Cardiac muscle cell (in vitro differentiated cells and primary cell): ENCODE results near the gene SRMS. TPM values are rescaled to one million over a fixed set of nuclear protein-coding genes. Genes with fewer than 3 reads are reported as not detected.
"Not testable (repeated sequence)": the region's sequence is repeated elsewhere in the genome, so short reads cannot be mapped to it uniquely, and the experiment has no call there.

Experiments used
- DNase-seq, 2 donors: peaks; one replicate each; pipeline versions ENCODE4 v3.0.0 to v3.0.0-alpha.2; 2010 to 2017; ENCODE audit warnings: low read depth in 1 of 2, low spot score in 1 of 2
- H3K27ac ChIP-seq: fragments of 200-600 bp; sonication (generic); 2 replicates; pipeline ENCODE4 v1.5.1; 2016
- H3K27me3 ChIP-seq: fragments of 200-600 bp; sonication (generic); 2 replicates; pipeline ENCODE4 v1.6.0; 2016; ENCODE audit warnings: control low read depth
- H3K36me3 ChIP-seq: fragments of 200-600 bp; sonication (generic); 2 replicates; pipeline ENCODE4 v1.5.1; 2016; ENCODE audit warnings: control low read depth
- H3K4me1 ChIP-seq: fragments of 200-600 bp; sonication (generic); 2 replicates; pipeline ENCODE4 v1.8.1; 2017; ENCODE audit warnings: low read depth, mild to moderate bottlenecking, mixed run types
- H3K4me3 ChIP-seq: fragments of 200-600 bp; sonication (generic); 2 replicates; pipeline ENCODE4 v1.5.1; 2016; ENCODE audit warnings: mild to moderate bottlenecking
- H3K9me3 ChIP-seq: fragments of 200-600 bp; sonication (generic); 2 replicates; pipeline ENCODE4 v1.5.1; 2017; ENCODE audit warnings: low read depth, mild to moderate bottlenecking, control low read depth
- polyA plus RNA-seq: library from polyadenylated mRNA; unstranded; fragments of >200 nt; fragmentation: Nextera tagmentation; extraction: Ambion mirVana; gene quantifications from 2 replicates; pipeline ENCODE4 v1.2.1, GENCODE V29; 2016
- total RNA-seq: library from RNA; depleted of rRNA; stranded (reverse); fragments of >200 nt; gene quantifications from 2 replicates; pipeline ENCODE4 v1.2.3, GENCODE V29; 2016
- TF ChIP-seq, protein P1 (sequence below): IDR thresholded peaks from 2 replicates; pipeline ENCODE4 v1.5.1; 2012; ENCODE audit warnings: low read depth, mild to moderate bottlenecking, low read length

The SRMS gene
- total and polyA plus RNA-seq, 2 experiments from 2014 or later = not detected

DNA sequence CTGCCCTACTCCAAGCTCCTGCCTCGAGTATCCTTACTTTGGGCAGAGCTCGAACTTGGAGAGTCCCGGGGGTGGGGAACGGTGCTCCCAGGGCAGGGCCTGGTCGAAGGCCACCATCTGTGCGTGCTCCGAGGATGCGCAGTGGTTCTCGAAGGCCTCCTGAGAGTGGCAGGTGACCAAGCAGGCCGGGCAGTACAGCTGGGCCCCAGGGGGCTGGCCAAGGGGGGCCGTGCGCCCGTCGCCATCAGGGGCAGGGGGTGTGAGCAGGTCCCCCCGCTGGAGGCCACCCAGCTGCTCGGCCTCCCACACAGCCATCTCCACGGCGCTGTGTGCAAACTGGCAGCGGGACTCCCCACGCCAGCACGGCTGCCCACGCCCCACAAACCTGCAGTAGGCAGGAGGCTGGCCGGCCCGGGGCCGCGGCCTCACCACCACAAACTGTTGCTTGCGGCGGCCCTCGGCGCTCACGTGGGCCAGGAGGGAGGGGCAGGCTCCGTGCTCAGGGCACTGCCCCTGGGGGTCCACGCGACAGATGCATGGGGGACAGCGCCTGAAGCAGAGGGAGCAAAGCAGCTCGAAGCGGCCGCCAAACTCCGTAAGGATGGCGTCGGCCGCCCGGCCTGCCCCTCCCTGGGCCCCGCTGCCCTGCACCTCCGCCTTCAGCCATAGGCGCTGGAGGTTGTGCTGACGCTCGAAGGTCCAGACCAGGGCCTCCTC, 24.7 kb upstream of the SRMS start:
- no peak overlapping the region for H3K27ac ChIP-seq
- H3K36me3 ChIP-seq = no peaks in the 10 kb centered on the region
- no peaks in the 10 kb centered on the region for H3K27me3 ChIP-seq
- TF ChIP-seq, protein P1, sequence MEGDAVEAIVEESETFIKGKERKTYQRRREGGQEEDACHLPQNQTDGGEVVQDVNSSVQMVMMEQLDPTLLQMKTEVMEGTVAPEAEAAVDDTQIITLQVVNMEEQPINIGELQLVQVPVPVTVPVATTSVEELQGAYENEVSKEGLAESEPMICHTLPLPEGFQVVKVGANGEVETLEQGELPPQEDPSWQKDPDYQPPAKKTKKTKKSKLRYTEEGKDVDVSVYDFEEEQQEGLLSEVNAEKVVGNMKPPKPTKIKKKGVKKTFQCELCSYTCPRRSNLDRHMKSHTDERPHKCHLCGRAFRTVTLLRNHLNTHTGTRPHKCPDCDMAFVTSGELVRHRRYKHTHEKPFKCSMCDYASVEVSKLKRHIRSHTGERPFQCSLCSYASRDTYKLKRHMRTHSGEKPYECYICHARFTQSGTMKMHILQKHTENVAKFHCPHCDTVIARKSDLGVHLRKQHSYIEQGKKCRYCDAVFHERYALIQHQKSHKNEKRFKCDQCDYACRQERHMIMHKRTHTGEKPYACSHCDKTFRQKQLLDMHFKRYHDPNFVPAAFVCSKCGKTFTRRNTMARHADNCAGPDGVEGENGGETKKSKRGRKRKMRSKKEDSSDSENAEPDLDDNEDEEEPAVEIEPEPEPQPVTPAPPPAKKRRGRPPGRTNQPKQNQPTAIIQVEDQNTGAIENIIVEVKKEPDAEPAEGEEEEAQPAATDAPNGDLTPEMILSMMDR = no peak
- H3K4me3 ChIP-seq = no peak overlapping the region
- no peaks in the 10 kb centered on the region for H3K9me3 ChIP-seq
- no peaks in the 10 kb centered on the region for H3K4me1 ChIP-seq
- DNase-seq = no peak

DNA sequence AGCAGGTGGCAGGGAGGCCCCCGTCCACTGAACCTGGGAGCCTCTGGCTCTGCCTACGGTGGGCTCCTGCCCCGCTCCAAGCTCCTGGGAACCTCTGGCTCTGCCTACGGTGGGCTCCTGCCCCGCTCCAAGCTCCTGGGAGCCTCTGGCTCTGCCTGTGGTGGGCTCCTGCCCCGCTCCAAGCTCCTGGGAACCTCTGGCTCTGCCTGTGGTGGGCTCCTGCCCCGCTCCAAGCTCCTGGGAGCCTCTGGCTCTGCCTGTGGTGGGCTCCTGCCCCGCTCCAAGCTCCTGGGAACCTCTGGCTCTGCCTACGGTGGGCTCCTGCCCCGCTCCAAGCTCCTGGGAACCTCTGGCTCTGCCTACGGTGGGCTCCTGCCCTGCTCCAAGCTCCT, 23.5 kb upstream of the SRMS start:
- H3K27me3 ChIP-seq, H3K27ac ChIP-seq, DNase-seq, H3K9me3 ChIP-seq, H3K4me1 ChIP-seq, H3K4me3 ChIP-seq, H3K36me3 ChIP-seq: not testable (repeated sequence)

DNA sequence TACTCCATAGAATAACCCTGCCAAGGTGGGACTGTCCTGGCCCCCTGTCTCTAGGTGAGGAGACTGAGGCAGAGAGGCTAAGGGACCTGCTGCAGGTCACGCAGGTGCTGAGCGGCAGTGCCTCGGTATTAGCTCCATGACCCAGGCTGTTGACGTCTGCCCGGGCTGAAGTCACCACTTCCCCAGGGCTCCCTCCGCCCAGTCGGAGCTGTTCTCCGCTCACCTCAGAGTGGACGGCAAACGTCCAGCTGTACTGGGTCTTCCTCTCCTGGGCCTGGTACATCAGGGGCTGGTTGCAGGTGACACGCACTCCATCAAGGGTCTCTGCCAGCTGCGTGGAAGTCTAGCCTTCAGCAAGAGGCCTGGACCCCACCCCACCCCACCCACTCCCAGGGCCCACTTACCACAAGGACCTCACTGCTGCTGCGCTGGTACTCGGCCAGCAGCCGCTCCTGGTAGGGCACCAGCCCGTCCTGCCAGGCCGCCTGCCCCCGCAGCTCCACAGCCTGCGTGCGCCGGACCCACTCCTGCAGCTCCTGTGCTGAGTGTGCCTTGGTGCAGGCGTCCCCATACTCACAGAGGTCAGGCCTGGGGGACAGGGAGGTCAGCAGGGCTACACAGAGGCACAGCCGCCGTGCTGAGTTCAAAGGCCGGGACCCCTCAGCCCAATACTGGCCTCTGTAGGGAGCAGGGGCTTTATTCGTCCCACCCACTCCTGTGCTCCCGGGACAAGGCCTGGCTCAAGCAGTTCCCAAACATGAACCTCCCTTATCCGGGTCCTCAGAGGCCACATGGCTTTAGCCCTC, 22.9 kb upstream of the SRMS start:
- Histone ChIP-seq H3K27ac (no peak overlapping the region), H3K9me3 (no peaks in the 10 kb centered on the region), H3K4me3 (no peak overlapping the region), H3K36me3 (no peaks in the 10 kb centered on the region), H3K27me3 (no peaks in the 10 kb centered on the region), H3K4me1 (no peaks in the 10 kb centered on the region)
- DNase-seq = no peak
- TF ChIP-seq, protein P1 = no peak

DNA sequence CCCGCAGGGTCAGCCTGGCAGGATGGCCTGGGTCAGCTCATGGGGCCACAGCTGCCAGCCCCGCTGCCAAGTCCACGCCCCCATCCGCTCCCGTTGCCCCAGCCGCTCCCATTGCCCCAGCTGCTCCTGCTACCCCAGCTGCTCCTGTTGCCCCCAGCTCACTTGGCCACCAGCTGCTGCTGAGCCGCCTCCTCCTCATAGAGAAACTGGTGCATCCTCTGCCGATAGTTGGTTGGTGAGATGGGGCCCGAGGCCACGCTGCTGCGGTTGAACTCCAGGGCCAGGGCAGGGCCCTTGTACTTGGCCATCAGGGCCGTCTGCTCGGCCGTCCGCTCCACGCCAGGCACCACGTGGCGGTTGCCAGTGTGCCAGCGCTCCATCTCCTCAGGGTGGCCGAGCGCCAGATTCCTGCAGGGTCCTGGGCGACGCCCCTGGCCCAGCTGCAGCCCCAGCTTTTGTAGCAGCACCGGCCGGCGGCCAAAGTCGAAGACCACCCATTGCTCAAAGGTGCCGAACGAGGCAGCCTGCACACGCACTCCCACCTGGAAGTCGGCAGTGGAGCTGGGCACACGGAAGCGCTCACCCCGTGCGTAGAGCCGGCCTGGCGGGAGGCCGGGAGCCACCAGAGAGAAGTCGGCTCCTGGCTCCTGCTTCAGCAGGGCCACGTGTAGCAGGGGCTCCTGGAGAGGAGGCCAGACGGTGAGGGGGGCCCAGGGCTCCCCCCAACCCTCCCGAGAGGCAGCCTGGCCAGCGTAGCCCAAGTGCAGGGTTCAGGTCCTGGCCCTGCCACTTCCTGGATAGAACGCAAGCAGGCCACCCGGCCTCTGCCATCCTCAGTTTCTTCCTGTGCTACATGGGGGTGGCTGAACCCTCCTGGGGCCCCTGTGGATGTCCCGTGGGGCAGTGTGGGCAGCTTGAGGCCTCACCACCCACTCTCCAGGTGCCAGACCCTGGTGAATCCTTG, 21.7 kb upstream of the SRMS start:
- H3K4me3 ChIP-seq = no peak overlapping the region
- no peaks in the 10 kb centered on the region for H3K9me3 ChIP-seq
- no peak overlapping the region for H3K27ac ChIP-seq
- no peaks in the 10 kb centered on the region for H3K36me3 ChIP-seq
- no peaks in the 10 kb centered on the region for H3K27me3 ChIP-seq
- no peak for DNase-seq
- TF ChIP-seq, protein P1 = no peak
- H3K4me1 ChIP-seq = no peaks in the 10 kb centered on the region

DNA sequence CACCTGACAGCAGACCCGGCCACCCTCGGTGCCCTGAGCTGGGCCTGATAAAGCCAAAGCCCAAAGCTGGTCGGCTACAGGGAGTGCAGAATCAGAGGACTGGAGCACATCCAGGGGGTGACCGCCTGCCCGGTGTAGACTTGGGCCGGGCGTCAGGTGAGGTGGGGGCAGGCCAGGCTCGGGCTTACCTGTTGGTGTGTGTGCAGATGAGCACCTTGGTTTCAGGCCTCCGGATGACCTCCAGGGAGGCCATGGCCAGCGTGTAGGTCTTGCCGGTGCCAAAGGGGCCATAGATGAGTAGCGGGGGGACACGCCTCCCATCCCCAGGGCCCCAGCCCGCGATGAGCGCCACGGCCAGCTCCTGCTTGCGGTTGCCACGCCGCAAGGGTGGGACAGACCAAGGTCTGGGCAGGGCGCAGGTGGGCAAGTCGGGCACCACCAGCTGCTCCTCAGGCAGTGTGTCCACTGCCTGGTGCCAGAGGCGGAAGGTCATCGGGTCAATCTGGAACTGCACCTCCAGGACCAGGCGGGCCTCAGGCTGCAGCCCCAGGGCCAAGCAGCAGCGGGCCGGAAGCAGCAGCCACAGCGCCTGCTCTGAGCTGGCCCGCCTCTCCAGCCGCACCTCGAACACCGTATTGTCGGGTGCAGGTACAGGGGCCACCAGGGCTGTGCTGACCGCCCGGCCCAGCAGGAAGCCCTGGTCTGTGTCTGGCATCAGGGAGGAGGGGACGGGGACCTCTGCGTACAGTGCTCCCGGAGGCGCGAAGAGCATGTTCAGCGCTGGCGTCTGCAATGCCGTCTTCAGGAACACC, 20.8 kb upstream of the SRMS start:
- H3K36me3 ChIP-seq = no peaks in the 10 kb centered on the region
- TF ChIP-seq, protein P1 = no peak
- H3K4me3 ChIP-seq = no peak overlapping the region

More for the DNA sequence above, 20.8 kb upstream of the SRMS start:
- Histone ChIP-seq H3K27ac (no peak overlapping the region), H3K4me1 (no peaks in the 10 kb centered on the region), H3K9me3 (no peaks in the 10 kb centered on the region), H3K27me3 (no peaks in the 10 kb centered on the region)
- DNase-seq = no peak
